Gastroesophageal sphincter (tissue), 4 donors: ENCODE measurements around the gene EGFLAM. TPM values are rescaled to one million over a fixed set of nuclear protein-coding genes. Genes with fewer than 3 reads are reported as not detected.

Experiments used
- ATAC-seq: fragments of 150-250 bp; one replicate; pipeline ENCODE4 v1.9.1; 2016; ENCODE audit warnings: mild to moderate bottlenecking, moderate library complexity
- H3K27ac ChIP-seq, 4 donors: fragments of 200-600 bp; sonication (generic) in 3 of 4; 1 replicate in 3 of 4; 2 replicates in 1 of 4; pipeline ENCODE4 v1.5.1; 2016 to 2019
- H3K27me3 ChIP-seq: fragments of 200-600 bp; sonication (generic); one replicate; pipeline ENCODE4 v1.5.1; 2019
- H3K36me3 ChIP-seq, 2 donors: fragments of 200-600 bp; sonication (generic); one replicate each; pipeline ENCODE4 v1.5.1; 2019; ENCODE audit warnings: control low read depth in 1 of 2
- H3K4me1 ChIP-seq, 3 donors: fragments of 200-600 bp; sonication (generic); 1 replicate in 2 of 3; 2 replicates in 1 of 3; pipeline ENCODE4 v1.5.1; 2016 to 2019; ENCODE audit warnings: control low read depth in 2 of 3
- H3K4me3 ChIP-seq, 2 donors: fragments of 200-600 bp; sonication (generic); one replicate each; pipeline ENCODE4 v1.5.1; 2019; ENCODE audit warnings: mild to moderate bottlenecking in 1 of 2, moderate library complexity in 1 of 2
- H3K9me3 ChIP-seq, 3 donors: fragments of 200-600 bp; sonication (generic); one replicate each; pipeline ENCODE4 v1.5.1; 2017 to 2019; ENCODE audit warnings: control low read depth in 2 of 3
- EP300 ChIP-seq: sonication (generic); formaldehyde crosslinking; IDR thresholded peaks from one replicate; pipeline ENCODE4 v1.6.1; 2017; ENCODE audit warnings: antibody characterized with exemption, mild to moderate bottlenecking
- POLR2A ChIP-seq, 2 donors: fragments of 450-650 bp; IDR thresholded peaks; one replicate each; pipeline ENCODE4 v1.6.1; 2017; ENCODE audit warnings: antibody characterized with exemption in 2 of 2, mild to moderate bottlenecking in 2 of 2, moderate library complexity in 1 of 2
- POLR2AphosphoS5 ChIP-seq: sonication (generic); formaldehyde crosslinking; IDR thresholded peaks from one replicate; pipeline ENCODE4 v1.6.1; 2017; ENCODE audit warnings: antibody characterized with exemption
- WGBS, 2 donors: methylation state at CpG; one replicate each; pipeline ENCODE4 v1.1.5; 2018; ENCODE audit warnings: low coverage in 1 of 2; 5-methylcytosine and 5-hydroxymethylcytosine counted together
- total RNA-seq, 4 donors: library from RNA; depleted of rRNA; stranded (reverse); fragments of >200 nt; gene quantifications; one replicate each; pipeline ENCODE4 v1.1.0, GENCODE V29; 2016
- TF ChIP-seq, protein P1 (sequence below), 4 experiments: fragments of 200-600 bp in 2 of 4; fragments of 450-650 bp in 2 of 4; sonication (generic) in 1 of 4; IDR thresholded peaks; one replicate each; pipeline ENCODE4 v1.5.1; 2017 to 2019; ENCODE audit warnings: antibody characterized with exemption in 4 of 4, mild to moderate bottlenecking in 2 of 4, moderate library complexity in 2 of 4

Gene EGFLAM
- total RNA-seq, 4 donors from 2014 or later: 4.8 to 8.3 (median 7.7) TPM

DNA sequence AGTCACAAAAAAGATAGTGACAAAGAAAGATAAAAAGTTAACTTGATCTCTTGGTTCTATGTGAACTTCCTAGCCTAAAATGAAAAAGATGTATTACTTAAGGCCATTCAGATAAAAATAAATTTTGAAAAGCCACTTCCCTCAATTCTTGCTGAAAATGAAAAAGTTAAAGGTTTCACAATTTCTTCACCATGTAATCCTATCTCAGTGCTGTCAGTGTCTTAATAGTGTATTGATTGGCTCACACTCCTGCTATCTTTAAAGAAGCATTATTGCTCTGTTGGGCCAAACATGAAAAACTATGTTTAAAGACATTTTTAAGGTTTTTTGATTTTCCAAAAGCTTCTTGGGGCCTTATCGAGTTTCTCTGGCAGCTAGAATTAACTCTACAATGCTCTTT lies 18.1 kb upstream of the EGFLAM start:
- TF ChIP-seq POLR2AphosphoS5: no peak
- TF ChIP-seq, protein P1, sequence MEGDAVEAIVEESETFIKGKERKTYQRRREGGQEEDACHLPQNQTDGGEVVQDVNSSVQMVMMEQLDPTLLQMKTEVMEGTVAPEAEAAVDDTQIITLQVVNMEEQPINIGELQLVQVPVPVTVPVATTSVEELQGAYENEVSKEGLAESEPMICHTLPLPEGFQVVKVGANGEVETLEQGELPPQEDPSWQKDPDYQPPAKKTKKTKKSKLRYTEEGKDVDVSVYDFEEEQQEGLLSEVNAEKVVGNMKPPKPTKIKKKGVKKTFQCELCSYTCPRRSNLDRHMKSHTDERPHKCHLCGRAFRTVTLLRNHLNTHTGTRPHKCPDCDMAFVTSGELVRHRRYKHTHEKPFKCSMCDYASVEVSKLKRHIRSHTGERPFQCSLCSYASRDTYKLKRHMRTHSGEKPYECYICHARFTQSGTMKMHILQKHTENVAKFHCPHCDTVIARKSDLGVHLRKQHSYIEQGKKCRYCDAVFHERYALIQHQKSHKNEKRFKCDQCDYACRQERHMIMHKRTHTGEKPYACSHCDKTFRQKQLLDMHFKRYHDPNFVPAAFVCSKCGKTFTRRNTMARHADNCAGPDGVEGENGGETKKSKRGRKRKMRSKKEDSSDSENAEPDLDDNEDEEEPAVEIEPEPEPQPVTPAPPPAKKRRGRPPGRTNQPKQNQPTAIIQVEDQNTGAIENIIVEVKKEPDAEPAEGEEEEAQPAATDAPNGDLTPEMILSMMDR (IDR thresholded peaks at IDR 0.05): no peak
- TF ChIP-seq POLR2A (IDR thresholded peaks at IDR 0.05): no peak
- no peak for TF ChIP-seq EP300
- Histone ChIP-seq H3K27me3 (no peaks in the 10 kb centered on the region), H3K36me3 (no peaks in the 10 kb centered on the region), H3K27ac (no peak overlapping the region), H3K4me3 (no peak overlapping the region), H3K4me1 (no peaks in the 10 kb centered on the region), H3K9me3 (no peaks in the 10 kb centered on the region)
- ATAC-seq: no peak
- 28% methylated on average over 1 of the region's 1 CpG; no CpG with 5 or more reads in 1 of the 2 donors for WGBS, 2 donors

DNA sequence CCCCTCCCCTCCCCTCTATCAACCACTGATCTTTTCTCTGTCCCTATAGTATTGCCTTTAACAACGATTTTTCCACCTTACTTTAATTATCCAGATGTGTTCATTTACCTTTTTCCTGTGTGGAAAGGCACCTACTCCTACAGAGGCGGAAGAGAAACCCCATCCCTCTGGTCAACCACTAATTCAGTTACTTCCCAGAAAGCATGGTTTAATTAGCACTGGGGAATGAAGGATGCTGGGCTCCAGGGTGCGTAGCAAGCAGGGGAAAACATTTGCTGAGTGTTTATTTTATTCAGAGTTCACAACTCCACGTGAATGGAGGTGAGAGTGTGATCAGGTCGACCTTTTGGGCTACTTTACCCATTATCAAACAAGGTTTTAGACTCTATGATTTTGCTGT lies 16.7 kb upstream of the EGFLAM start:
- Histone ChIP-seq H3K27ac (no peak overlapping the region), H3K27me3 (no peaks in the 10 kb centered on the region), H3K4me3 (no peak overlapping the region), H3K36me3 (no peaks in the 10 kb centered on the region), H3K9me3 (no peaks in the 10 kb centered on the region), H3K4me1 (no peaks in the 10 kb centered on the region)
- TF ChIP-seq, protein P1 (IDR thresholded peaks at IDR 0.05): no peak
- TF ChIP-seq EP300: no peak
- no peak for TF ChIP-seq POLR2A (IDR thresholded peaks at IDR 0.05)
- no peak for TF ChIP-seq POLR2AphosphoS5
- WGBS, 2 donors: 39 to 47% methylated on average over 4 to 5 of the region's 5 CpGs
- no peak for ATAC-seq

DNA sequence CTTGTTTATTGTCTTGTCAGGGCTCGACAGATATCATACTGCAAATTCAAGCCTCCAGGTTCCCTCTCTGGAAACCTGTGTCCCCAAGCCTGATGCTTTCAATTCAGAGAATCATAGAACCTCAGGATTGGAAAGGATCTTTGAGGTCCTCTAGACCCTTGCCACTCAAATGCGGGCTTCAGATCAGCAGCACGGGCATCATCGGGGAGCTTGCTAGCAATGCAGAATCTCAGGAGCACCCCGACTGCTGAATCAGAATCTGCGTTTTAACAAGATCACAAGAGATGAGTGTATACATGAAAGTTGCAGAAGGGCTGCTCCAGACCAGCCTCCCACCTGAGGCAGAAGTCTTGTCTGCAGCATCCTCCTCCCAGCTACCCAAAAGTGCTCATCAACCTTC lies 13.1 kb upstream of the EGFLAM start:
- 94 to 100% methylated on average over 3 to 6 of the region's 6 CpGs for WGBS, 2 donors
- Histone ChIP-seq H3K27me3 (no peaks in the 10 kb centered on the region), H3K9me3 (no peaks in the 10 kb centered on the region), H3K27ac (no peak overlapping the region), H3K4me1 (no peaks in the 10 kb centered on the region), H3K36me3 (no peaks in the 10 kb centered on the region), H3K4me3 (no peak overlapping the region)
- TF ChIP-seq, protein P1 (IDR thresholded peaks at IDR 0.05): no peak
- TF ChIP-seq POLR2AphosphoS5: no peak
- TF ChIP-seq EP300: no peak
- TF ChIP-seq POLR2A (IDR thresholded peaks at IDR 0.05): no peak
- ATAC-seq: no peak

DNA sequence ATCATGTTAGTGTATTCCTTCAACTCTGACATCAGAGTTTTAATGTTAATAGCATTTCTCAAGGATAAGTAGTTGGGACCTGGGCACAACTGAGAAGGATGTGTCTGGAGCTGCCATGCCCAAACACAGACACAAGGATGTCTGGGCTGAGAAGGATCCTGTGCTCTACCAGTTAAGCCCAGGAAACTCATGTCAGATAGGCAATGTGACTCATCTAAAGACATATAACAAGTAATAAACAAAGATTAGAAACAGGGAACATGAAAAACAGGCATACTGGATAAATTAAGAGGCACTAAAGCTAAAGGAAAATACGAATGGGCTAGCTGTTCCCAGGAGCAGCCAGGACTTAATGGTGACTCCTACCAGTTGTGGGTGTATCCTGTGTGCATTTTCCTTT lies 9.1 kb upstream of the EGFLAM start:
- 36 to 71% methylated on average over 1 of the region's 1 CpG for WGBS, 2 donors
- Histone ChIP-seq H3K27me3 (peaks cover 20% of the 10 kb centered on the region), H3K27ac (no peak overlapping the region), H3K9me3 (no peaks in the 10 kb centered on the region), H3K4me3 (no peak overlapping the region), H3K4me1 (no peaks in the 10 kb centered on the region), H3K36me3 (no peaks in the 10 kb centered on the region)
- no peak for ATAC-seq
- no peak for TF ChIP-seq POLR2AphosphoS5
- no peak for TF ChIP-seq POLR2A (IDR thresholded peaks at IDR 0.05)
- TF ChIP-seq, protein P1 (IDR thresholded peaks at IDR 0.05): no peak
- no peak for TF ChIP-seq EP300

DNA sequence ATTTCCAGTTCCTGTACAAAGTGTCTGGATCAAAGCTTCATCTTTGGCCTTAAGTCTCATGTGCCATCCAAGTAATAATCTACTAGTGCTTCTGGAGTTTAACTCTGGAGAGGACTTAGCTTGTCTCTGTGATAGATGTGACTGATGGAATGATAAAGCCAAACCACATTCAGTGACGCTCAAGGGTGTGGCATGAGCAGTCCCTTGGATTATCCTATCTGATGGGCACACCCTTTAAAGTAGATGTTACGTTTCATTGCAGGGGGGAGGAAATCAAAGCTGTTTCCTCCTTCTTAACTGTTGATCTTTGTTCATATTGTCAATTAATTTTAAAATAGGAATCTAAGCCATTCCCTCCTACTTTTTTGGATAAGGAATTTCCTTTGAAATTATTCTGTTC lies 8.5 kb upstream of the EGFLAM start:
- 64 to 100% methylated on average over 1 of the region's 2 CpGs for WGBS, 2 donors
- no peak overlapping the region for H3K27ac ChIP-seq
- H3K4me3 ChIP-seq: no peak overlapping the region
- no peaks in the 10 kb centered on the region for H3K36me3 ChIP-seq
- no peaks in the 10 kb centered on the region for H3K9me3 ChIP-seq
- TF ChIP-seq EP300 (no peak), POLR2AphosphoS5 (no peak), POLR2A (IDR thresholded peaks at IDR 0.05) (no peak)
- H3K27me3 ChIP-seq: peaks cover 20% of the 10 kb centered on the region
- ATAC-seq: no peak
- no peaks in the 10 kb centered on the region for H3K4me1 ChIP-seq
